GM23338 (cell line): ENCODE measurements around the gene CLIP2. TPM values are rescaled to one million over a fixed set of nuclear protein-coding genes. Genes with fewer than 3 reads are reported as not detected.
"Not testable (repeated sequence)": the region's sequence is repeated elsewhere in the genome, so short reads cannot be mapped to it uniquely, and the experiment has no call there.

ENCODE experiments used
- ATAC-seq: fragments of 200-7000 bp; cut with Tn5 transposase; 3 replicates; pipeline ENCODE4 v1.9.1; 2020
- DNase-seq: peaks from one replicate; pipeline ENCODE4 v3.0.0-alpha.2; 2015; ENCODE audit warnings: low spot score
- H2AFZ ChIP-seq: fragments of 200-600 bp; sonication (generic); 2 replicates; pipeline ENCODE4 v1.8.0; 2016; ENCODE audit warnings: antibody characterized with exemption, mild to moderate bottlenecking, moderate library complexity
- H3F3A ChIP-seq: fragments of 200-600 bp; sonication (generic); replicated peaks from 2 replicates; pipeline ENCODE4 v1.8.0; 2017; ENCODE audit warnings: antibody characterized with exemption, mixed run types, low read depth
- H3K27ac ChIP-seq: fragments of 200-600 bp; sonication (generic); 2 replicates; pipeline ENCODE4 v1.6.1; 2016; ENCODE audit warnings: low read depth
- H3K27me3 ChIP-seq: fragments of 200-600 bp; sonication (generic); 2 replicates; pipeline ENCODE4 v1.8.0; 2016; ENCODE audit warnings: mild to moderate bottlenecking, mixed run types, moderate library complexity; ENCODE audit not compliant: insufficient read depth
- H3K36me3 ChIP-seq: fragments of 200-600 bp; sonication (generic); 2 replicates; pipeline ENCODE4 v1.8.0; 2016; ENCODE audit warnings: mild to moderate bottlenecking; ENCODE audit not compliant: insufficient read depth
- H3K4me1 ChIP-seq: fragments of 200-600 bp; sonication (generic); 2 replicates; pipeline ENCODE4 v1.8.0; 2016; ENCODE audit warnings: mild to moderate bottlenecking, moderate library complexity; ENCODE audit not compliant: insufficient read depth
- H3K4me2 ChIP-seq: fragments of 200-600 bp; sonication (generic); 2 replicates; pipeline ENCODE4 v1.7.1; 2017; ENCODE audit warnings: mixed run types
- H3K4me3 ChIP-seq: fragments of 200-600 bp; sonication (generic); 2 replicates; pipeline ENCODE4 v1.6.1; 2016; ENCODE audit warnings: mixed run types
- H3K79me2 ChIP-seq: fragments of 200-600 bp; sonication (generic); replicated peaks from 2 replicates; pipeline ENCODE4 v1.8.0; 2017; ENCODE audit warnings: mild to moderate bottlenecking; ENCODE audit not compliant: insufficient read depth
- H3K9me2 ChIP-seq: fragments of 200-600 bp; sonication (generic); 2 replicates; pipeline ENCODE4 v1.8.0; 2017; ENCODE audit not compliant: insufficient read depth
- H4K20me1 ChIP-seq: fragments of 200-600 bp; sonication (generic); replicated peaks from 2 replicates; pipeline ENCODE4 v1.8.0; 2017; ENCODE audit warnings: mild to moderate bottlenecking; ENCODE audit not compliant: insufficient read depth
- H3K27ac Mint-ChIP-seq: 2 replicates; pipeline ENCODE4 v1.8.0; 2020; ENCODE audit warnings: inconsistent platforms, mild to moderate bottlenecking, moderate library complexity, mixed read lengths
- H3K27me3 Mint-ChIP-seq: 3 replicates; pipeline ENCODE4 v1.8.0; 2022; ENCODE audit warnings: low read depth, mild to moderate bottlenecking, moderate library complexity, mixed read lengths, inconsistent platforms; ENCODE audit not compliant: insufficient read depth, poor library complexity
- H3K36me3 Mint-ChIP-seq: 3 replicates; pipeline ENCODE4 v1.8.0; 2021; ENCODE audit warnings: low read depth, mild to moderate bottlenecking, inconsistent platforms, moderate library complexity, mixed read lengths
- H3K4me1 Mint-ChIP-seq: 3 replicates; pipeline ENCODE4 v1.8.0; 2020; ENCODE audit warnings: mild to moderate bottlenecking, inconsistent platforms, mixed read lengths
- H3K4me3 Mint-ChIP-seq: 3 replicates; pipeline ENCODE4 v1.8.0; 2021; ENCODE audit warnings: moderate library complexity, mild to moderate bottlenecking, inconsistent platforms, mixed read lengths
- H3K9me3 Mint-ChIP-seq: 3 replicates; pipeline ENCODE4 v1.8.0; 2020; ENCODE audit warnings: moderate library complexity, mild to moderate bottlenecking, inconsistent platforms, mixed read lengths
- CREB1 ChIP-seq: fragments of 250-450 bp; sonication (Bioruptor Pico); IDR thresholded peaks from 2 replicates; pipeline ENCODE4 v1.5.0; 2020; ENCODE audit warnings: low read depth, mild to moderate bottlenecking, moderate library complexity
- ETS1 ChIP-seq: IDR thresholded peaks from 2 replicates; pipeline ENCODE4 v1.6.1; 2016; ENCODE audit warnings: antibody characterized with exemption
- REST ChIP-seq: IDR thresholded peaks from one replicate; pipeline ENCODE4 v1.6.1; 2018; ENCODE audit warnings: antibody characterized with exemption; ENCODE audit not compliant: unreplicated experiment
- ZNF462 ChIP-seq: fragments of 250-450 bp; sonication (Bioruptor Pico); IDR thresholded peaks from 2 replicates; pipeline ENCODE4 v1.5.0; 2020; ENCODE audit warnings: mild to moderate bottlenecking, moderate library complexity
- polyA plus RNA-seq: library from polyadenylated mRNA; unstranded; fragments of >200 nt; fragmentation: Nextera tagmentation; extraction: Ambion mirVana; gene quantifications from 2 replicates; pipeline ENCODE4 v1.2.1, GENCODE V29; 2016
- total RNA-seq: library from RNA; depleted of rRNA; stranded (reverse); fragments of >200 nt; shearing (Covaris generic); gene quantifications from 2 replicates; pipeline ENCODE4 v1.2.3, GENCODE V29; 2014

CLIP2 gene
- total and polyA plus RNA-seq, 2 experiments from 2014 or later: 8.1 to 51.9 TPM

GRCh38 chr7:74351836-74352235 is 62.6 kb downstream of the CLIP2 start (continued):
- TF ChIP-seq ZNF462 (CRISPR knock-in tag) (no peak), ETS1 (no peak), CREB1 (CRISPR knock-in tag) (no peak), REST (no peak)

- not testable (repeated sequence) for H3K27ac Mint-ChIP-seq, H3K36me3 ChIP-seq, H3K4me1 ChIP-seq, H3K9me3 Mint-ChIP-seq, H3K27me3 ChIP-seq, H3K4me2 ChIP-seq, H3K4me3 ChIP-seq, H3K27me3 Mint-ChIP-seq, H3K9me2 ChIP-seq, H2AFZ ChIP-seq, H3K4me3 Mint-ChIP-seq, H3F3A ChIP-seq, H3K79me2 ChIP-seq, H3K27ac ChIP-seq, H4K20me1 ChIP-seq, DNase-seq, ATAC-seq, H3K4me1 Mint-ChIP-seq
- peaks cover 41% of the 10 kb centered on the region for H3K36me3 Mint-ChIP-seq
Observed at GRCh38 chr7:74352551-74353138, 63.4 kb downstream of the CLIP2 start.
